HepG2 (cell line): ENCODE measurements around the gene HTR4. TPM values are rescaled to one million over a fixed set of nuclear protein-coding genes. Genes with fewer than 3 reads are reported as not detected.

Experiments used
- ARNT ChIP-seq: fragments of 450-650 bp; IDR thresholded peaks from 2 replicates; pipeline ENCODE4 v1.6.1; 2017
- ARNT2 ChIP-seq: sonication (generic); formaldehyde crosslinking; IDR thresholded peaks from 2 replicates; pipeline ENCODE4 v1.8.0; 2022; ENCODE audit warnings: mild to moderate bottlenecking, low read depth, missing genetic modification reagents, moderate library complexity
- BCL6 ChIP-seq: IDR thresholded peaks from 2 replicates; pipeline ENCODE4 v1.6.1; 2016; ENCODE audit warnings: missing genetic modification reagents, missing compliant biosample characterization
- CEBPB ChIP-seq: IDR thresholded peaks from 2 replicates; pipeline ENCODE4 v1.6.1; 2011; ENCODE audit warnings: low read depth, low read length, improper control_type of control experiment, borderline replicate concordance
- CEBPG ChIP-seq: IDR thresholded peaks from 2 replicates; pipeline ENCODE4 v1.6.1; 2016
- E2F2 ChIP-seq: sonication (generic); formaldehyde crosslinking; IDR thresholded peaks from 2 replicates; pipeline ENCODE4 v1.4.0; 2020; ENCODE audit warnings: missing genetic modification reagents, borderline replicate concordance
- KAT7 ChIP-seq: IDR thresholded peaks from 2 replicates; pipeline ENCODE4 v1.6.1; 2018; ENCODE audit warnings: borderline replicate concordance, missing compliant biosample characterization
- MXD1 ChIP-seq: sonication (generic); formaldehyde crosslinking; IDR thresholded peaks from 2 replicates; pipeline ENCODE4 v1.4.0; 2020; ENCODE audit warnings: mild to moderate bottlenecking, missing genetic modification reagents
- NR1H2 ChIP-seq: sonication (generic); formaldehyde crosslinking; IDR thresholded peaks from 2 replicates; pipeline ENCODE4 v1.8.1; 2022; ENCODE audit warnings: low read depth, missing genetic modification reagents, borderline replicate concordance
- PBX3 ChIP-seq: sonication (generic); formaldehyde crosslinking; IDR thresholded peaks from 2 replicates; pipeline ENCODE4 v1.8.1; 2023; ENCODE audit warnings: missing genetic modification reagents, inconsistent platforms, borderline replicate concordance
- RAD51 ChIP-seq: fragments of 450-650 bp; IDR thresholded peaks from 2 replicates; pipeline ENCODE4 v1.6.1; 2016; ENCODE audit warnings: borderline replicate concordance
- RARA ChIP-seq: IDR thresholded peaks from 2 replicates; pipeline ENCODE4 v1.6.1; 2016; ENCODE audit warnings: missing genetic modification reagents, missing compliant biosample characterization
- RFX3 ChIP-seq: IDR thresholded peaks from 2 replicates; pipeline ENCODE4 v1.6.1; 2016; ENCODE audit warnings: missing biosample characterization, missing genetic modification reagents
- RXRB ChIP-seq: IDR thresholded peaks from 2 replicates; pipeline ENCODE4 v1.6.1; 2016; ENCODE audit warnings: borderline replicate concordance, missing genetic modification reagents, missing compliant biosample characterization
- SRSF1 ChIP-seq: fragments of 200-400 bp; formaldehyde crosslinking; optimal IDR thresholded peaks from 2 replicates; pipeline ENCODE3; 2017; ENCODE audit warnings: mild to moderate bottlenecking, low read depth, low read length, moderate library complexity
- SRSF4 ChIP-seq: fragments of 200-400 bp; formaldehyde crosslinking; IDR thresholded peaks from one replicate; pipeline ENCODE4 v1.6.1; 2018; ENCODE audit warnings: mild to moderate bottlenecking, low read depth, low read length, moderate library complexity; ENCODE audit not compliant: poor library complexity, severe bottlenecking
- TBL1XR1 ChIP-seq: fragments of 150-350 bp; IDR thresholded peaks from 2 replicates; pipeline ENCODE4 v1.6.1; 2014; ENCODE audit warnings: borderline replicate concordance, low read length; ENCODE audit not compliant: partially characterized antibody
- YY1 ChIP-seq: IDR thresholded peaks from 2 replicates; pipeline ENCODE4 v1.6.1; 2011; ENCODE audit warnings: low read length, low read depth, moderate library complexity, mild to moderate bottlenecking; ENCODE audit not compliant: insufficient read depth, insufficient replicate concordance
- ZBTB3 ChIP-seq: sonication (generic); formaldehyde crosslinking; IDR thresholded peaks from 2 replicates; pipeline ENCODE4 v1.4.0; 2020; ENCODE audit warnings: low read depth, mild to moderate bottlenecking, moderate library complexity, missing genetic modification reagents, borderline replicate concordance
- ZNF143 ChIP-seq: sonication (generic); formaldehyde crosslinking; IDR thresholded peaks from 2 replicates; pipeline ENCODE4 v1.4.0; 2020; ENCODE audit warnings: missing genetic modification reagents
- ZNF350 ChIP-seq: sonication (generic); formaldehyde crosslinking; IDR thresholded peaks from 2 replicates; pipeline ENCODE4 v1.4.0; 2020; ENCODE audit warnings: mild to moderate bottlenecking, low read depth, missing genetic modification reagents, borderline replicate concordance
- ZNF605 ChIP-seq: sonication (generic); formaldehyde crosslinking; IDR thresholded peaks from 2 replicates; pipeline ENCODE4 v1.8.0; 2022; ENCODE audit warnings: mild to moderate bottlenecking, missing genetic modification reagents
- ZNF792 ChIP-seq: IDR thresholded peaks from 2 replicates; pipeline ENCODE4 v1.6.1; 2016
- ZSCAN22 ChIP-seq: sonication (generic); formaldehyde crosslinking; IDR thresholded peaks from 2 replicates; pipeline ENCODE4 v1.4.0; 2020; ENCODE audit warnings: mild to moderate bottlenecking, missing genetic modification reagents
- polyA plus RNA-seq, 8 experiments: library from polyadenylated mRNA; depleted of rRNA in 3 of 8; stranded (reverse) in 7 of 8; unstranded in 1 of 8; fragments of >200 nt; fragmentation: Illumina TruSeq in 4 of 8; extraction: Trizol in 4 of 8; gene quantifications; 2 replicates each; pipeline versions ENCODE4 v1.2.1 to v1.2.3, GENCODE V29; 2011 to 2016; ENCODE audit warnings: low read depth in 4 of 8, missing spikeins in 1 of 8, mixed read lengths in 1 of 8; ENCODE audit not compliant: insufficient read depth in 1 of 8
- total RNA-seq, 5 experiments: library from RNA; depleted of rRNA; stranded (reverse); fragments of >200 nt; fragmentation: Illumina TruSeq; extraction: Trizol; gene quantifications; 2 replicates each; pipeline ENCODE4 v1.2.3, GENCODE V29; 2016; ENCODE audit warnings: low read depth in 1 of 5
- TF ChIP-seq, protein P1 (sequence below): sonication (generic); formaldehyde crosslinking; conservative IDR thresholded peaks from 2 replicates; pipeline ENCODE4 v1.5.0; 2020; ENCODE audit warnings: missing genetic modification reagents
- TF ChIP-seq, protein P2 (sequence below): sonication (generic); formaldehyde crosslinking; IDR thresholded peaks from 2 replicates; pipeline ENCODE4 v1.9.0; 2021; ENCODE audit warnings: missing genetic modification reagents, mild to moderate bottlenecking, borderline replicate concordance

Gene HTR4
- total and polyA plus RNA-seq, 2 of the 13 experiments (the other 11 are each of a cell fraction or from before 2014, with no cell fraction given), result not detected

DNA sequence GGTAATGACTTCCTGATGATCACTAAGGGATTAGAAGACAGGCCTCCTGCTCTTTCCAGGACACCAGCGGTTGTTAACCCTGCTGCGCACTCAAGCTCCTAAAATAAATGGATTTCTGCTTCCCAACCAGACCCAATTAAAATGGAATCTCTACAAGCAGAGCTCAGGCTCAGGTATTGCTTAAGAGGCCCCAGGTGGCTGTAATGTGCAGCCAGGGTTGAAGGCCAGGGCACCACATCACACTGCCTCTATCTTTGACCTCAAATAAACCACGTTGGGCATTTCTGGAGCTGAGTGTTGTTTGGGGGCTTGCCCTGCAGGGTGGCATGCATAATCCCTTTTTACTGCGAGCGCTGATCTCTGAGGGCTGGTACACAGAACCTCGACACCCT is 162.5 kb downstream of the HTR4 start (continued):
- TF ChIP-seq E2F2 (CRISPR knock-in tag) (no peak), ARNT (no peak), ZSCAN22 (CRISPR knock-in tag) (no peak), ZBTB3 (CRISPR knock-in tag) (no peak), PBX3 (CRISPR knock-in tag) (no peak), SRSF1 (no peak), ZNF605 (CRISPR knock-in tag) (no peak), ZNF143 (no peak), NR1H2 (CRISPR knock-in tag) (no peak), TBL1XR1 (peak; percentile 36), MXD1 (CRISPR knock-in tag) (no peak), CEBPG (CRISPR knock-in tag) (peak; percentile 69), BCL6 (CRISPR knock-in tag) (peak; percentile 47; the same call in 1 of the 2 replicates), ZNF350 (CRISPR knock-in tag) (no peak), YY1 (no peak), RAD51 (no peak), ZNF792 (CRISPR knock-in tag) (no peak), CEBPB (peak; percentile 85), RARA (CRISPR knock-in tag) (peak; percentile 96), ARNT2 (no peak), RFX3 (CRISPR knock-in tag) (no peak), SRSF4 (no peak), KAT7 (CRISPR knock-in tag) (no peak), RXRB (CRISPR knock-in tag) (peak; percentile 52)
- TF ChIP-seq, protein P1, sequence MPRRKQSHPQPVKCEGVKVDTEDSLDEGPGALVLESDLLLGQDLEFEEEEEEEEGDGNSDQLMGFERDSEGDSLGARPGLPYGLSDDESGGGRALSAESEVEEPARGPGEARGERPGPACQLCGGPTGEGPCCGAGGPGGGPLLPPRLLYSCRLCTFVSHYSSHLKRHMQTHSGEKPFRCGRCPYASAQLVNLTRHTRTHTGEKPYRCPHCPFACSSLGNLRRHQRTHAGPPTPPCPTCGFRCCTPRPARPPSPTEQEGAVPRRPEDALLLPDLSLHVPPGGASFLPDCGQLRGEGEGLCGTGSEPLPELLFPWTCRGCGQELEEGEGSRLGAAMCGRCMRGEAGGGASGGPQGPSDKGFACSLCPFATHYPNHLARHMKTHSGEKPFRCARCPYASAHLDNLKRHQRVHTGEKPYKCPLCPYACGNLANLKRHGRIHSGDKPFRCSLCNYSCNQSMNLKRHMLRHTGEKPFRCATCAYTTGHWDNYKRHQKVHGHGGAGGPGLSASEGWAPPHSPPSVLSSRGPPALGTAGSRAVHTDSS, result no peak
- TF ChIP-seq, protein P2, sequence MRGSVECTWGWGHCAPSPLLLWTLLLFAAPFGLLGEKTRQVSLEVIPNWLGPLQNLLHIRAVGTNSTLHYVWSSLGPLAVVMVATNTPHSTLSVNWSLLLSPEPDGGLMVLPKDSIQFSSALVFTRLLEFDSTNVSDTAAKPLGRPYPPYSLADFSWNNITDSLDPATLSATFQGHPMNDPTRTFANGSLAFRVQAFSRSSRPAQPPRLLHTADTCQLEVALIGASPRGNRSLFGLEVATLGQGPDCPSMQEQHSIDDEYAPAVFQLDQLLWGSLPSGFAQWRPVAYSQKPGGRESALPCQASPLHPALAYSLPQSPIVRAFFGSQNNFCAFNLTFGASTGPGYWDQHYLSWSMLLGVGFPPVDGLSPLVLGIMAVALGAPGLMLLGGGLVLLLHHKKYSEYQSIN, result no peak
